OCI-LY7 (cell line): Measurements from ENCODE around the gene CDC42BPB.

Source experiments
- EZH2phosphoT487 ChIP-seq: fragments of 200-600 bp; sonication (generic); IDR thresholded peaks from 2 replicates; pipeline ENCODE4 v1.6.1; 2018; ENCODE audit warnings: low read depth, borderline replicate concordance, mild to moderate bottlenecking, mixed run types, antibody characterized with exemption, low read length, moderate library complexity, mixed read lengths
- TF ChIP-seq, protein P1 (sequence below): fragments of 200-600 bp; sonication (generic); conservative IDR thresholded peaks from 2 replicates; pipeline ENCODE4 v1.5.1; 2014; ENCODE audit warnings: mild to moderate bottlenecking, antibody characterized with exemption, low read length, moderate library complexity, mixed read lengths

GRCh38 chr14:103064436-103064835 is 7.1 kb upstream of the CDC42BPB start:
- TF ChIP-seq, protein P1, sequence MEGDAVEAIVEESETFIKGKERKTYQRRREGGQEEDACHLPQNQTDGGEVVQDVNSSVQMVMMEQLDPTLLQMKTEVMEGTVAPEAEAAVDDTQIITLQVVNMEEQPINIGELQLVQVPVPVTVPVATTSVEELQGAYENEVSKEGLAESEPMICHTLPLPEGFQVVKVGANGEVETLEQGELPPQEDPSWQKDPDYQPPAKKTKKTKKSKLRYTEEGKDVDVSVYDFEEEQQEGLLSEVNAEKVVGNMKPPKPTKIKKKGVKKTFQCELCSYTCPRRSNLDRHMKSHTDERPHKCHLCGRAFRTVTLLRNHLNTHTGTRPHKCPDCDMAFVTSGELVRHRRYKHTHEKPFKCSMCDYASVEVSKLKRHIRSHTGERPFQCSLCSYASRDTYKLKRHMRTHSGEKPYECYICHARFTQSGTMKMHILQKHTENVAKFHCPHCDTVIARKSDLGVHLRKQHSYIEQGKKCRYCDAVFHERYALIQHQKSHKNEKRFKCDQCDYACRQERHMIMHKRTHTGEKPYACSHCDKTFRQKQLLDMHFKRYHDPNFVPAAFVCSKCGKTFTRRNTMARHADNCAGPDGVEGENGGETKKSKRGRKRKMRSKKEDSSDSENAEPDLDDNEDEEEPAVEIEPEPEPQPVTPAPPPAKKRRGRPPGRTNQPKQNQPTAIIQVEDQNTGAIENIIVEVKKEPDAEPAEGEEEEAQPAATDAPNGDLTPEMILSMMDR = no peak
- TF ChIP-seq EZH2phosphoT487 = no peak
